GM12874 (cell line): ENCODE results near the gene AGBL4.

Experiments
- CTCF ChIP-seq: IDR thresholded peaks from 2 replicates; pipeline ENCODE4 v1.5.1; 2011; ENCODE audit warnings: low read depth, mild to moderate bottlenecking, control low read depth, low read length, moderate library complexity; ENCODE audit not compliant: insufficient read depth

Gene AGBL4

DNA sequence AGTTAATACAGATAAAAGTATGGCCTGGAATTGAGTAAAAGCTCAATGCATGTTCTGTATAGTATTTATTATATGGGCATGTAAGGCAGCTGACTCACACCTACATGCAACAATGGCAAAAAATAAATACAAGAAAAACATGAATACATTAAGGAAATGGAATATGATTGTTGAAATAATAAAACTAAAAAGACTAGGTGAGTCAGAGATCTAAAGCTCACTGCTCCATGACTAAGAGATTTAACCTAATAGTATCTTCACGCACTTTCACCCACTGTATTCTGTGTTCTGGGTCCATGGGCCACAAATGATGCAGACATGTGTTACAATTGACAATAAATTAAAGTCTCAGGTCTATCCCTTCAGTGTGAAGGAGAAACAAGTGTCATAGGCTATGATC lies 607.0 kb downstream of the AGBL4 start:
- no peak for TF ChIP-seq CTCF

- no peak for TF ChIP-seq CTCF
Measured at GRCh38 chr1:49408346-49408745, 615.4 kb downstream of the AGBL4 start.

GRCh38 chr1:49397086-49397485 lies 626.7 kb downstream of the AGBL4 start:
- TF ChIP-seq CTCF, result no peak

DNA sequence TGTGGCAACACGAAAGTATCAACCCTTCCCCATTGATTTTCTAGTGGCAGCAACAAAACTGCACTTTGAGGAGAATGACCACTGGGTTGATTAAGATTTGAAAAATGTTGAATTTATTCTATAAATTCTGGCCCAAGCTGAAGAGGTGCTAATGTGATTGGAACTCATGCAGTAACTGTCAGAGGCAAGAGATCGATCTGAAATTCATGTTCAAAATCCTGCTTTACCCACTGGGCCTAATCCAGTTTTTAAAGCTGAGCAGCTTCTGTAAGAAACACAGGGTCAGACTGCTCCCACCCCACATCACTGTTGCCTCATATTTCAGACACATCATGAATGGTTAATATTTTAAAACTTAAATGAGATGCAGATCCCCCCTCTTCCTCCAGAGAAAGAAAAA lies 629.6 kb downstream of the AGBL4 start:
- TF ChIP-seq CTCF, result no peak

GRCh38 chr1:49389699-49390098 lies 634.1 kb downstream of the AGBL4 start:
- no peak for TF ChIP-seq CTCF

GRCh38 chr1:49364676-49365075 lies 659.1 kb downstream of the AGBL4 start:
- TF ChIP-seq CTCF, result no peak

DNA sequence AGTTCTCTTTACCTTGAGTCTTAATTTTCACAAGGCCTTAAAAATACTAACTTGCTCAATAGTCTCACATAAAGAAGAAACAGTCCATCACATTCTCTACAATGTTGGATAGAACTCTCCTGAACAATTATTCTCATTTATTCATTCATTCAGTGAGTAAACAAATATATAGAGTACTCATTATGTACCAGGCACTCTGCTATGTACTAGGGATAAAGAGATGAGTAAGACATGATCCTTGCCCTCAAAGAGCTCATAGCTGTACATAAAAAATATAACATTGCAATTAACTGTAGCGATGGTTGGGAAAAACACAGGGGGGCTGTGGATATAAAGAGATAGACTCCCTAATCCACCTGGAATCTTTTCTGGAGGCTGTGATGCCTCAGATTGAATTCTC lies 660.1 kb downstream of the AGBL4 start:
- TF ChIP-seq CTCF, result no peak

- TF ChIP-seq CTCF, result no peak
Measured at GRCh38 chr1:49358036-49358435, 665.7 kb downstream of the AGBL4 start.
